IgD-negative memory B cell (primary cell): ENCODE results near the gene XKRX. TPM values are rescaled to one million over a fixed set of nuclear protein-coding genes. Genes with fewer than 3 reads are reported as not detected.

Experiments used
- H3K27ac Mint-ChIP-seq, 3 donors: one replicate each; pipeline ENCODE4 v1.8.0; 2020 to 2022; ENCODE audit warnings: mild to moderate bottlenecking in 3 of 3, mixed read lengths in 3 of 3, moderate library complexity in 1 of 3
- H3K27me3 Mint-ChIP-seq: one replicate; pipeline ENCODE4 v1.8.0; 2021; ENCODE audit warnings: mixed read lengths
- H3K36me3 Mint-ChIP-seq: one replicate; pipeline ENCODE4 v1.8.0; 2020; ENCODE audit warnings: mild to moderate bottlenecking, mixed read lengths
- H3K4me1 Mint-ChIP-seq, 3 donors: one replicate each; pipeline ENCODE4 v1.8.0; 2020 to 2022; ENCODE audit warnings: mixed read lengths in 3 of 3, mild to moderate bottlenecking in 1 of 3
- H3K4me3 Mint-ChIP-seq, 4 donors: one replicate each; pipeline ENCODE4 v1.8.0; 2020 to 2022; ENCODE audit warnings: mild to moderate bottlenecking in 4 of 4, mixed read lengths in 4 of 4, moderate library complexity in 3 of 4
- H3K9me3 Mint-ChIP-seq, 3 donors: one replicate each; pipeline ENCODE4 v1.8.0; 2020 to 2021; ENCODE audit warnings: mixed read lengths in 3 of 3, mild to moderate bottlenecking in 1 of 3
- polyA plus RNA-seq: library from polyadenylated mRNA; unstranded; fragments of 300-500 nt; fragmentation: Illumina TruSeq; gene quantifications from one replicate; pipeline ENCODE4 v1.2.3, GENCODE V29; 2021

Gene XKRX
- polyA plus RNA-seq, 1 donor from 2014 or later = 0.88 TPM

- Mint-ChIP-seq H3K4me3 (no peak overlapping the region), H3K27ac (no peak overlapping the region), H3K4me1 (peaks cover 0 to 1% (median 0%) of the 10 kb centered on the region in 3 donors), H3K9me3 (no peaks in the 10 kb centered on the region), H3K36me3 (no peaks in the 10 kb centered on the region), H3K27me3 (peaks cover 5% of the 10 kb centered on the region)
Observed at GRCh38 chrX:100864657-100865391, 63.9 kb downstream of the XKRX start.

Other genes starting within 250 kb of the XKRX start
- 0.11 TPM for gene SYTL4, start 196.8 kb downstream of the XKRX start, polyA plus RNA-seq
- 14.0 TPM for gene CSTF2, start 108.5 kb downstream of the XKRX start, polyA plus RNA-seq
- not detected for gene NOX1, start 54.6 kb downstream of the XKRX start, polyA plus RNA-seq
- not detected for gene ARL13A, start 40.8 kb upstream of the XKRX start, polyA plus RNA-seq
- gene TRMT2B, start 123.2 kb upstream of the XKRX start, polyA plus RNA-seq = 38.9 TPM
- not detected for gene TMEM35A, start 150.0 kb upstream of the XKRX start, polyA plus RNA-seq
- 0.35 TPM for gene CENPI, start 169.3 kb upstream of the XKRX start, polyA plus RNA-seq